ENCODE data around the gene SERPINF2.
"Not testable (repeated sequence)": the region's sequence is repeated elsewhere in the genome, so short reads cannot be mapped to it uniquely, and the experiment has no call there.

The SERPINF2 gene

DNA sequence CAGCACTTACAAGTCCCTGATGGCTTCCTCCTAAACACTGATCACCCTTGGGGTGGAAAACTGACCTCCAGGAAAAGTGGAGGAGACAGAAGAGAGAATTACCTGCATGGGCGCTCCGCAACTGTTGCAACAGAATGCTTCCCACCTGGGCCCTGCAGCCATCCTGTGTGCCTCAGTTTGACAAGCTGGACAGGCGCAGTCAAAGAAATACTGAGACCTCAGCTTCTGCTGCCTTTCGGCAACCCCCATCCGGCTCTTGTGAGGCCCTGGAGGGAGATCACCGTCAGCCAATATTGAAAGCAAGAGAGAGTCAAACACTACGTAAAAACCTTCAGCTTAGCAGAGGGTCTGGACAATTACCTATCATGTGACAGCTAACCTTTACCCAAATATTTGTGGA is 44.0 kb downstream of the SERPINF2 start:
- DNase-seq (ENCODE audit: low read depth in 3 of 3, low spot score in 1 of 3) = no peak

DNA sequence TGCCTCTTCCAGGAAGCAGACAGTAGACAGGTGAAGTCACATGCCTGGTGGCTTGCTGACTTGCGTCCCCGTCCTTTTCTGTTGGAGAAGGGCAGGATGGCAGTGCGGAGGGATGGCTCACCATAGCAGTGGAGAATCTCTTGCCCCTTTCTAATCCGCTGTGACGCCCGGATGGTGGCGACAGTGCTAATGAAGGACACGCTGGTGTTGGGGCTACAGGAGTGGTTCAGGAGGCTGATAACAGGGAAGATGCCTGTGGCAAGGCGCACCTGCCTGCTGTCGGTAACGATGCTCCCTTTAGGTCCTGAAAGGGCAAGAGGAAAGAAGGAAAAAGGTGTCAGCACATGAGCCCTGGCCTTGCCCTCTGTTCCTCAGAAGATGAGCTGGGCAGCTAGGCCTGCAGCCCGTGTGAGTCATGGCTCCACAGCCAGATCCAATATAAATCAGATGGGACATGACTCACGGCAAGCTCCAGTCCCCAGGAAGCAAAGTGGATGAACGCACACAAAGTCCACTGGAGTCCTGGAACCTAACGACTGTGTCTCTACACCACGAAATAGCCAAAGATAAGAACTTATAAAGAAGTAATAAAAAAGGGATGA is 44.7 kb downstream of the SERPINF2 start:
- no peak for DNase-seq (ENCODE audit: low read depth in 3 of 3, low spot score in 1 of 3)

GRCh38 chr17:1789936-1790335 is 47.3 kb downstream of the SERPINF2 start:
- no peak for DNase-seq (ENCODE audit: low read depth in 3 of 3, low spot score in 1 of 3)

GRCh38 chr17:1792495-1793446 is 50.1 kb downstream of the SERPINF2 start:
- DNase-seq (ENCODE audit: low read depth in 3 of 3, low spot score in 1 of 3) = no peak

DNA sequence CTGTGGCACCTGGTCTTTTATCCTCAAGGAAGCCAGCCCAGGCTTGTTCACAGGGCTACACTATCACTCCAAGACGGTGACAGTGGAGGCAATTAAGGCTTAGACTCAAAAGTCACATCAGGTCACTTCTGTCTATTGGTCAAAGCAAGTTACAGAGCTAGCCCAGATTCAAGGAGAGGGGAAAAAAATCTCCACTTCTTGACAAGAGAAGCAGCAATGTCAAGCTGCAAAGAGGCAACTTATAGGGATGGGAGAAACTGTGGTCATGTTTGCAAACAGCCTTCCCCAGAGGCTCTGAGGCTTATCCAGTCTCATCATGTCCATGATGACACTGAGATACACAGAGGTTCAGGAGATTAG is 50.8 kb downstream of the SERPINF2 start:
- no peak for DNase-seq (ENCODE audit: low read depth in 3 of 3, low spot score in 1 of 3)

- DNase-seq (ENCODE audit: low read depth in 3 of 3, low spot score in 1 of 3) = no peak
Observed at GRCh38 chr17:1796800-1797199, 54.1 kb downstream of the SERPINF2 start.

DNA sequence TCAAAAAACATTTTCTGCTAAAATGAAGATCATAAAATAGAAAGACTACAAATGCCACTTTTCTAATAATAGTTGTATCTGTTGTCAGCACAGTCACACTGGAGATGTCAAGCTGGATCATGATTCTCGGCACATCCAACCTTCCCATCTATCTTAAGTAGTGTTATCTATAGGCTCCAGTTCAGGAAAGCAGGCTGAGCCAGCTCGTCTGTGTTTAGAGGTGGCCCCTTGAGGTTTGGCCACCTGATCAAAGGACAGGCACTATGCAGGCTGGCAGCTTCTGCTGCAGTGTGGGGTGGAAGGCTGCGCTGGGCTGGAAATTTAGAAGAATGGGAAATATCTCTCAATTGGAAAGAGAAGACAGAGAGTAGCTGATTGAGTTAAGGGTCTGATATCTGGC is 54.7 kb downstream of the SERPINF2 start:
- DNase-seq (ENCODE audit: low read depth in 3 of 3, low spot score in 1 of 3) = no peak

GRCh38 chr17:1797846-1798245 is 55.2 kb downstream of the SERPINF2 start:
- DNase-seq (ENCODE audit: low read depth in 3 of 3, low spot score in 1 of 3) = not testable (repeated sequence)

GRCh38 chr17:1800240-1800639 is 57.6 kb downstream of the SERPINF2 start:
- no peak for DNase-seq (ENCODE audit: low read depth in 3 of 3, low spot score in 1 of 3)

- no peak for DNase-seq (ENCODE audit: low read depth in 3 of 3, low spot score in 1 of 3)
Observed at GRCh38 chr17:1800712-1801111, 58.0 kb downstream of the SERPINF2 start.

DNA sequence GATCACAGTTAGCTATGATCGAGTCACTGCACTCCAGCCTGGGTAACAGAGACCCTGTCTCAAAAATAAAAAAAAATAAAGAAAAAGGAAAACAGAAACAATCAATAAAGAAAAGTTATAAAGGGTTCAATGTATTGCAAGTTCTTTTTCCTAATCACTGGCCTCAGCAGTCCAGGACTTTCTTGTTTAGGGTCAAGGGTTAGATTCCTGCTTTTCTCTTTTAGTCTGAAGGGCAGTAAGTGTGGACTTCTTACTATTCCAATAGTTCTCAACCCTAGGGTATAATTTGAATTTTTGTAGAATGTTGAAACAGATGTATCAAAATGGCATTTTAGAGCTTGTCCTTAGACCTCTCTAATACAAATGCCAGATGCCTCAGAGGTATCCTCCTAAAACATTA is 59.8 kb downstream of the SERPINF2 start:
- no peak for DNase-seq (ENCODE audit: low read depth in 3 of 3, low spot score in 1 of 3)

DNA sequence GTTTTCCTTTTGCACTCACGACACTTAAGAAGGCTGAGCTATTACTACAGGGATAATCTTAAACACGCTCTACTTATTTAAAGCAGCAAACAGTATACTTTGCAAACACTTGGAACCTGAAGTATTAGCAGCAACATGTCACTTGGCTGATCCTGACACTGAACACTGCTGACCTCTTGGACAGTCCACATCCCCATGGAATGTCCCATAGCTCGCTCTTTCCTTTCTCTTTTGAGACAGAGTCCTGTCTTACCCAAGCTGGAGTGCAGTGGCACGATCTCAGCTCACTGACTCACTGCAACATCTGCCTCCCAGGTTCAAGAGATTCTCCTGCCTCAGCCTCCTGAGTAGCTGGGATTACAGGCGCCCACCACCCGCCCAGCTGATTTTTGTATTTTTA is 60.6 kb downstream of the SERPINF2 start:
- DNase-seq (ENCODE audit: low read depth in 3 of 3, low spot score in 1 of 3) = no peak

Measured in stimulated activated CD4-positive, alpha-beta T cell treated with anti-CD3 and anti-CD28 coated beads, TNF-alpha, amount 100 ng/mL, for 1 hour (primary cell).